WTC11 (cell line): ENCODE results near the gene CAMK2A. TPM values are rescaled to one million over a fixed set of nuclear protein-coding genes. Genes with fewer than 3 reads are reported as not detected.

Source experiments
- ATAC-seq: fragments of 200-7000 bp; cut with Tn5 transposase; 2 replicates; pipeline ENCODE4 v1.10.0; 2021; ENCODE audit warnings: mild to moderate bottlenecking, moderate library complexity
- CTCF ChIA-PET: fragments of 300-600 bp; sonication (Branson Sonifier 250); formaldehyde crosslinking; loops from one replicate; lab custom pipeline; 2021; ENCODE audit warnings: antibody characterized with exemption; lab: Charles Lee
- POLR2A ChIA-PET: fragments of 350-600 bp; sonication (Branson Sonifier 250); formaldehyde crosslinking; loops from one replicate; lab custom pipeline; 2021; ENCODE audit warnings: antibody characterized with exemption; lab: Charles Lee
- DNase-seq: peaks from one replicate; pipeline ENCODE4 v3.0.0; 2021; ENCODE audit warnings: low spot score
- H3K27ac Mint-ChIP-seq: 2 replicates; pipeline ENCODE4 v1.8.0; 2021; ENCODE audit warnings: mixed read lengths
- H3K27me3 Mint-ChIP-seq: 2 replicates; pipeline ENCODE4 v1.8.0; 2021; ENCODE audit warnings: low read depth, mild to moderate bottlenecking, moderate library complexity, mixed read lengths
- H3K36me3 Mint-ChIP-seq: 2 replicates; pipeline ENCODE4 v1.8.0; 2021; ENCODE audit warnings: mixed read lengths
- H3K4me1 Mint-ChIP-seq: 2 replicates; pipeline ENCODE4 v1.8.0; 2022; ENCODE audit warnings: mixed read lengths
- H3K4me3 Mint-ChIP-seq: 2 replicates; pipeline ENCODE4 v1.8.0; 2021; ENCODE audit warnings: mild to moderate bottlenecking, moderate library complexity, mixed read lengths
- H3K9me3 Mint-ChIP-seq: 2 replicates; pipeline ENCODE4 v1.8.0; 2021; ENCODE audit warnings: mixed read lengths
- AFF4 ChIP-seq: sonication (generic); formaldehyde crosslinking; IDR thresholded peaks from 2 replicates; pipeline ENCODE4 v1.8.1; 2023; ENCODE audit warnings: mild to moderate bottlenecking, missing genetic modification reagents, borderline replicate concordance
- AR ChIP-seq: fragments of 250-450 bp; sonication (Bioruptor Pico); IDR thresholded peaks from 2 replicates; pipeline ENCODE4 v1.9.0; 2021; ENCODE audit warnings: mild to moderate bottlenecking
- ATF6 ChIP-seq: sonication (generic); formaldehyde crosslinking; IDR thresholded peaks from 2 replicates; pipeline ENCODE4 v1.8.1; 2023; ENCODE audit warnings: mild to moderate bottlenecking, missing genetic modification reagents
- CTCF ChIP-seq: fragments of 200-600 bp; IDR thresholded peaks from 2 replicates; pipeline ENCODE4 v1.8.0; 2022; ENCODE audit warnings: antibody characterized with exemption
- EMX1 ChIP-seq: fragments of 250-450 bp; sonication (Bioruptor Pico); IDR thresholded peaks from 2 replicates; pipeline ENCODE4 v1.8.0; 2021; ENCODE audit warnings: mild to moderate bottlenecking
- FOXP1 ChIP-seq: sonication (generic); formaldehyde crosslinking; IDR thresholded peaks from 2 replicates; pipeline ENCODE4 v1.8.0; 2022; ENCODE audit warnings: missing genetic modification reagents, mild to moderate bottlenecking, moderate library complexity, borderline replicate concordance
- GTF2I ChIP-seq: fragments of 250-450 bp; sonication (Bioruptor Pico); conservative IDR thresholded peaks from 2 replicates; pipeline ENCODE4 v1.4.0; 2021; ENCODE audit warnings: mild to moderate bottlenecking
- KAT7 ChIP-seq: sonication (generic); formaldehyde crosslinking; IDR thresholded peaks from 2 replicates; pipeline ENCODE4 v1.8.1; 2023; ENCODE audit warnings: missing genetic modification reagents, mild to moderate bottlenecking, borderline replicate concordance
- MYBL2 ChIP-seq: sonication (generic); formaldehyde crosslinking; IDR thresholded peaks from 2 replicates; pipeline ENCODE4 v1.8.1; 2023; ENCODE audit warnings: mild to moderate bottlenecking, moderate library complexity, missing genetic modification reagents
- NFATC4 ChIP-seq: fragments of 250-450 bp; sonication (Bioruptor Pico); IDR thresholded peaks from 2 replicates; pipeline ENCODE4 v1.9.0; 2021; ENCODE audit warnings: mild to moderate bottlenecking
- NR1H2 ChIP-seq: sonication (generic); formaldehyde crosslinking; IDR thresholded peaks from 2 replicates; pipeline ENCODE4 v1.9.0; 2021; ENCODE audit warnings: mild to moderate bottlenecking, moderate library complexity, missing genetic modification reagents
- SP1 ChIP-seq: sonication (generic); formaldehyde crosslinking; conservative IDR thresholded peaks from 2 replicates; pipeline ENCODE4 v1.8.1; 2022; ENCODE audit warnings: missing genetic modification reagents
- ZNF416 ChIP-seq: fragments of 250-450 bp; sonication (Bioruptor Pico); IDR thresholded peaks from 2 replicates; pipeline ENCODE4 v1.9.0; 2021; ENCODE audit warnings: mild to moderate bottlenecking, inconsistent platforms
- ZNF423 ChIP-seq: fragments of 250-450 bp; sonication (Bioruptor Pico); IDR thresholded peaks from 2 replicates; pipeline ENCODE4 v2.1.2; 2022; ENCODE audit warnings: mild to moderate bottlenecking, moderate library complexity
- ZNF425 ChIP-seq: fragments of 250-450 bp; sonication (Bioruptor Pico); conservative IDR thresholded peaks from 2 replicates; pipeline ENCODE4 v1.9.0; 2021; ENCODE audit warnings: mild to moderate bottlenecking
- ZNF512 ChIP-seq: sonication (generic); formaldehyde crosslinking; IDR thresholded peaks from 2 replicates; pipeline ENCODE4 v1.8.1; 2022; ENCODE audit warnings: missing genetic modification reagents, borderline replicate concordance
- total RNA-seq: library from RNA; stranded (reverse); gene quantifications from 3 replicates; pipeline ENCODE4 v1.2.3, GENCODE V29; 2021

The CAMK2A gene
- total RNA-seq, 1 experiment from 2014 or later: 0.13 TPM

- no peak for TF ChIP-seq AFF4 (CRISPR knock-in tag)
- no peak for TF ChIP-seq FOXP1 (CRISPR knock-in tag)
- no peak for TF ChIP-seq GTF2I (CRISPR knock-in tag)
- TF ChIP-seq MYBL2 (CRISPR knock-in tag): no peak
- no peak for TF ChIP-seq ZNF512
- no peak for TF ChIP-seq CTCF
- no peak for TF ChIP-seq ZNF423
- TF ChIP-seq NFATC4 (CRISPR knock-in tag): no peak
- no peak for TF ChIP-seq EMX1 (CRISPR knock-in tag)
- no peak for TF ChIP-seq ATF6 (CRISPR knock-in tag)
- TF ChIP-seq AR (CRISPR knock-in tag): no peak
- no peak for TF ChIP-seq ZNF425 (CRISPR knock-in tag)
- TF ChIP-seq ZNF416 (CRISPR knock-in tag): no peak
- TF ChIP-seq SP1 (CRISPR knock-in tag): no peak
- no peak for TF ChIP-seq NR1H2
- TF ChIP-seq KAT7 (CRISPR knock-in tag): no peak
- DNase-seq (no peak), ATAC-seq (no peak)
- H3K9me3 Mint-ChIP-seq: no peaks in the 10 kb centered on the region
- H3K4me1 Mint-ChIP-seq: peaks cover 15% of the 10 kb centered on the region
- H3K4me3 Mint-ChIP-seq: no peak overlapping the region
- ChIA-PET POLR2A (no interaction called here), CTCF (interaction anchor here (0.8 to 3.1 kb wide), 5 partner anchors 9 to 86 kb away, joined by 3 to 22 read pairs (median 5); no protein-coding TSS in a partner anchor)
- H3K27ac Mint-ChIP-seq: no peak overlapping the region
- H3K36me3 Mint-ChIP-seq: no peaks in the 10 kb centered on the region
- H3K27me3 Mint-ChIP-seq: peaks cover 9% of the 10 kb centered on the region
Measured at GRCh38 chr5:150215979-150216944, 73.3 kb downstream of the CAMK2A start.
